Tibial artery (tissue), 4 donors: ENCODE measurements around the gene SYNC.
A peak's percentile ranks its signal among the peaks of the same experiment; 100 is the strongest.

Experiments
- DNase-seq, 2 donors: peaks; one replicate each; pipeline ENCODE4 v3.0.0-alpha.2; 2019
- H3K27ac ChIP-seq, 2 donors: fragments of 200-600 bp; sonication (generic) in 1 of 2; 1 replicate in 1 of 2; 2 replicates in 1 of 2; pipeline ENCODE4 v1.5.1; 2018 to 2019; ENCODE audit warnings: mild to moderate bottlenecking in 1 of 2
- H3K27me3 ChIP-seq, 2 donors: fragments of 200-600 bp; sonication (generic) in 1 of 2; one replicate each; pipeline versions ENCODE4 v1.5.1 to v1.6.0; 2016 to 2019
- H3K36me3 ChIP-seq, 3 donors: fragments of 200-600 bp; sonication (generic) in 2 of 3; one replicate each; pipeline ENCODE4 v1.5.1; 2016 to 2019; ENCODE audit warnings: mild to moderate bottlenecking in 2 of 3
- H3K4me1 ChIP-seq, 4 donors: fragments of 200-600 bp; sonication (generic) in 2 of 4; 1 replicate in 3 of 4; 2 replicates in 1 of 4; pipeline ENCODE4 v1.5.1; 2016 to 2019
- H3K4me3 ChIP-seq, 2 donors: fragments of 200-600 bp; sonication (generic) in 1 of 2; 1 replicate in 1 of 2; 2 replicates in 1 of 2; pipeline ENCODE4 v1.5.1; 2018 to 2019; ENCODE audit warnings: mild to moderate bottlenecking in 2 of 2
- H3K9me3 ChIP-seq, 3 donors: fragments of 200-600 bp; sonication (generic) in 1 of 3; one replicate each; pipeline ENCODE4 v1.5.1; 2016 to 2019
- CTCF ChIP-seq, 2 experiments: fragments of 200-600 bp in 1 of 2; fragments of 450-650 bp in 1 of 2; IDR thresholded peaks; one replicate each; pipeline ENCODE4 v1.5.1; 2017 to 2019; ENCODE audit warnings: antibody characterized with exemption in 2 of 2, mild to moderate bottlenecking in 1 of 2, moderate library complexity in 1 of 2
- intact Hi-C: fragments of 100-400 bp; cut with DNase I; formaldehyde crosslinking; loops from one replicate; pipeline ENCODE4 v1.15.0; 2023; ENCODE audit warnings: low total_unique reads

SYNC gene

DNA sequence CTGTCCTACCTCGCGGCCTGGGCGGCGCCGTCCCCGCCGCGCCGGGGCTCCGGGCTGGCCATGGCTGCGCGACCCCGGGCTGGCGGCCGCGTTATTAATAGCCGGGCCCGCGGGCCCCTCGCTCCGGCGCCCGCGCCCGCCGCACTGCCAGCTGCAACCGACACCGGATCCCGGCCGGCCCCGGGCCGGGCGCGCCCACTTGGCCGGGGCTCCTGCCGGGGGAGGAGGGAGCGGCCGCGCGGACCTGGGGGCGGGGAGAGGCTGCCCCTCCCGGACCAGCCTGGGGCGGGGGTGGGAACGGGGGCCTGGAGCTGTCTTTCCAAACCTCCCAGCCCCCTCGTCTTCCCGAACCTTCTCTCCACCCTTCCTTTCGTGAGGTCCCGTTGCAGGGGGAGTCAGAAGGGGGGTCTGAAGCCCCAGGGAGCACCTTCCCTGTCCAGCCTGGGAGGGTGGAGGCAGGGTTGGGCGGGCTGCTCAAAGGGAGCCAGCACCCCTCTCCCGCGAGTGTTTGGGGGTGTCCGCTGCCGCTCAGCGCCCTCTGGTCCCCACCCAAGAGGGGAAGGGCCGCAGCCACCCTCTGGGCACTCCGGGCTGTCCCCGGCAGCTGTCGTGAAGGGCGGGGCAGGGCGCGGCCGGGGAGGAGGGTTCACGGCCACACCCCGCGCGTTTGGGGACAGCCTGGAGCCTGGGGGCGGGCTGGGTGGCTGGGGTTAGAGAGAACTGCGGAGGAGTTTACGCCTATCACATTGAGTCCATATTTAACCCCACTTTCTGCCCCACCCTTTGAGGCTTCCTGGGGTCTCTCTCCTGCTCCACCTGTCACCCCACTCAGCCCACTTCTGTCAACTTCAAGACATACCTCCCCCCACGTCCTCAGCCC lies at the start of gene SYNC:
Gene SYNC (minus strand): TSS at position 172 of the 880 bp plus-strand sequence. CDS start 110 bp downstream, at position 62.
- DNase-seq: peak; percentile 57 to 89
- Histone ChIP-seq H3K4me3 (peak within 1 kb of the TSS; percentile 73), H3K36me3 (no peaks in the 10 kb centered on the region), H3K9me3 (no peaks in the 10 kb centered on the region), H3K27ac (peak within 1 kb of the TSS; percentile 95 to 98), H3K4me1 (peaks cover 0 to 74% (median 41%) of the 10 kb centered on the region in 4 donors), H3K27me3 (no peaks in the 10 kb centered on the region)
- TF ChIP-seq CTCF (IDR thresholded peaks at IDR 0.05): no peak
- intact Hi-C loops: no loop called here

DNA sequence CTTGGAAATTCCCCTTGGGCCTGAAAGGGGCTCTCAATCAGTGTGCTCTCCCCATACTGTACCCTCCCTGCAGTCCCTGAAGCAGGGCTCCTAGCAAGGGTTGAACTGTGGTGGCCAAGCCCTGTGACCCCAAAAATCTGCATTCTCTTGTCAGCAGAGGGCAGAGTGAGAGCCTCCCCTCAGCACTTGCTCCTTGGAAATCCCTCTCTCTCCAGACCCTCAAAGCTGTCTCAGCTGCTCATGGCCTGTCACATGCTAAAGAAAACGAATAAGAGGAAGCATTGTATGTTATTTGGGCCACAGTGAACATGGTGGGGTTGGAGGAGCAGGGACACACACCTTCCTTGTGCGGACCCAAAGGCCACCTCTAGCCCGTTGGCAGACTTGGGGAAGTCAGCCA lies 47.2 kb upstream of the SYNC start:
- no peak for TF ChIP-seq CTCF (IDR thresholded peaks at IDR 0.05)
- intact Hi-C loops: no loop called here
- Histone ChIP-seq H3K27ac (no peak overlapping the region), H3K9me3 (no peaks in the 10 kb centered on the region), H3K4me1 (peaks cover 5 to 20% (median 17%) of the 10 kb centered on the region in 4 donors), H3K27me3 (no peaks in the 10 kb centered on the region), H3K4me3 (no peak overlapping the region), H3K36me3 (no peaks in the 10 kb centered on the region)
- no peak for DNase-seq

- intact Hi-C loops: no loop called here
- no peak for DNase-seq
- Histone ChIP-seq H3K4me1 (peaks cover 5 to 20% (median 12%) of the 10 kb centered on the region in 4 donors), H3K27ac (no peak overlapping the region), H3K36me3 (no peaks in the 10 kb centered on the region), H3K4me3 (no peak overlapping the region), H3K27me3 (no peaks in the 10 kb centered on the region), H3K9me3 (no peaks in the 10 kb centered on the region)
- TF ChIP-seq CTCF (IDR thresholded peaks at IDR 0.05): no peak
These were observed 46.8 kb upstream of the SYNC start for GRCh38 chr1:32749332-32749731.

DNA sequence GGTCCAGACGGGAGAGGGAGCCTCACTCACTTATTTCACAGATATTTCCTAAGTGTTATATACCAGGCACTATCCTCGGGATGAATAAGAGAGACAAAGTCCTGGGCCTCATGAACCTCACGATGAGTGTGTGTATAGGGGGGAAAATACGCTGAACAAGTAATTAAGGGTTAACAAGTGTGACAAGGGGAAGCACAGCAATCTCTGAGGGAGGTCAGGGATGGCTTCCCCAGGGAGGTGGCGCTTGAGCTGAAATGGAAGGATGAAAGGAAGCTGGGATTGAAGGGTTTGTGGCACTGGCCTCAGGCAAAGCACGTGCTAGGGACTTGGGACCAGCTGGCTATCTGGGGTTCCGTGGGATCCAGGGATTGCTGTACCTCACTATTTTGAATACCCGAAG lies 46.4 kb upstream of the SYNC start:
- no peaks in the 10 kb centered on the region for H3K27me3 ChIP-seq
- no peak for DNase-seq
- peaks cover 5 to 16% (median 8%) of the 10 kb centered on the region in 4 donors for H3K4me1 ChIP-seq
- no peak overlapping the region for H3K27ac ChIP-seq
- no peak for TF ChIP-seq CTCF (IDR thresholded peaks at IDR 0.05)
- intact Hi-C loops: no loop called here
- no peaks in the 10 kb centered on the region for H3K9me3 ChIP-seq
- no peaks in the 10 kb centered on the region for H3K36me3 ChIP-seq
- no peak overlapping the region for H3K4me3 ChIP-seq

GRCh38 chr1:32748348-32748747 lies 45.8 kb upstream of the SYNC start:
- Histone ChIP-seq H3K36me3 (no peaks in the 10 kb centered on the region), H3K4me3 (no peak overlapping the region), H3K4me1 (peaks cover 3 to 19% (median 8%) of the 10 kb centered on the region in 4 donors), H3K27me3 (no peaks in the 10 kb centered on the region), H3K9me3 (no peaks in the 10 kb centered on the region), H3K27ac (no peak overlapping the region)
- DNase-seq: no peak
- no peak for TF ChIP-seq CTCF (IDR thresholded peaks at IDR 0.05)
- intact Hi-C loops: no loop called here
